SK-N-MC (cell line): ENCODE measurements around the gene FSCN2.

ENCODE experiments used
- EZH2 ChIP-seq: fragments of 200-600 bp; sonication (generic); IDR thresholded peaks from one replicate; pipeline ENCODE4 v1.6.1; 2017; ENCODE audit warnings: antibody characterized with exemption
- FOXP2 ChIP-seq: optimal IDR thresholded peaks from 2 replicates; pipeline ENCODE3; 2011; ENCODE audit warnings: mild to moderate bottlenecking, moderate library complexity; ENCODE audit not compliant: insufficient read depth; ENCODE audit errors: extremely low read length, control extremely low read depth
- POLR2AphosphoS5 ChIP-seq: IDR thresholded peaks from 2 replicates; pipeline ENCODE4 v1.6.1; 2012; ENCODE audit warnings: mild to moderate bottlenecking, low read depth, low read length, borderline replicate concordance

DNA sequence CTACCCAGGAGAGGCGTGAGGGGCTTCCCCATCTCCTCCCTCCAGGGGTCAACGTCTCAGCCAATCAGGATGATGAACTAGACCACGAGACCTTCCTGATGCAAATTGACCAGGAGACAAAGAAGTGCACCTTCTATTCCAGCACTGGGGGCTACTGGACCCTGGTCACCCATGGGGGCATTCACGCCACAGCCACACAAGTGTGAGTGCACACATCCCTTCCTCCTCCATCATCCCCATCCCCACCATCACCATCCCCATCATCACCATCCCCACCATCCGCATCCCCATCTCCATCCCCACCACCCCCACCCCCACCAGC, 6.8 kb downstream of the FSCN2 start:
- TF ChIP-seq EZH2 (no peak), FOXP2 (no peak), POLR2AphosphoS5 (no peak)
